ENCODE data around the gene MAEL.

Gene MAEL

GRCh38 chr1:167059045-167059808 lies 70.1 kb downstream of the MAEL start:
- DNase-seq = peak; percentile 52 to 90

- no peak for DNase-seq
These were observed 70.7 kb downstream of the MAEL start for GRCh38 chr1:167059809-167060107.

GRCh38 chr1:167060141-167061072 lies 71.3 kb downstream of the MAEL start:
- DNase-seq = peak; percentile 12 to 47

GRCh38 chr1:167061073-167061464 lies 72.0 kb downstream of the MAEL start:
- no peak for DNase-seq

GRCh38 chr1:167064621-167065020 lies 75.5 kb downstream of the MAEL start:
- no peak for DNase-seq

GRCh38 chr1:167065471-167065870 lies 76.4 kb downstream of the MAEL start:
- peak in 1 of 2 experiments; percentile 54 for DNase-seq

GRCh38 chr1:167066333-167067122 lies 77.4 kb downstream of the MAEL start:
- DNase-seq = peak; percentile 79 to 96

GRCh38 chr1:167067904-167068303 lies 78.8 kb downstream of the MAEL start:
- DNase-seq = no peak

- no peak for DNase-seq
These were observed 79.7 kb downstream of the MAEL start for GRCh38 chr1:167068761-167069160.

GRCh38 chr1:167071286-167071685 lies 82.2 kb downstream of the MAEL start:
- DNase-seq = no peak
